ENCODE measurements around the gene PAX7.

PAX7 gene

DNA sequence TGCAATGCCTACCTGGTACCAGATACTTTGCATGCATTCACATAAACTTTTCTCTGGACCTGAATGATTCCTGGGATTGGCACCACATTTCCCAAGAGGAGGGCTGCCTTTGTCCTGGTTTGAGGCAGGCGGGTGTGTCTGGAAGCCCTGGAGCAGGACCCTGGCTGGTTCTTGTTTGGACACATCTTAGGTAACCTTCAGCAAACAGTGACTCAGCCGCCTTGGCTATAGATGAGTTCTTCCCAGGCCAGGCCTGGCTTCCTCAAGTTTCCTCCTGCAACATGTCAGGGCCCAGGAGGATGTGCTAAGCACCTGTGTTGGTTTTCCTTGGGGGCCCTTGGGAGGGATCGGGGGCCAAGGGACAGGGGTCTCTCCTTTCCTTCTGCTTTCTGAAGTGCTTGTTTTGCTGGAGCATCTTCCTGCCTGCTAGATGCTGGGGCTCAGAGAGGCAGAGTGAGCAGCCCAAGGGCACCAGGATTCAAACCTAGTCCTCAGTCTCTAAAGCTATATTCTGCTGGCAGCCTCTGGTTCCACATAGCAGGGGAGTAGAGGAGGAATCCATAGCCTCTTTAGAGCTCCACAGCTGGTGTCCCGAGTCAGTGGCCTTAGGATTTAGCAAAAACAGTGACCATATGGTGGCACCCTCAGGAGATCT, 38.2 kb downstream of the PAX7 start:
- no peak overlapping the region for H3K4me3 ChIP-seq (ENCODE audit: low read depth, low read length)
- peaks cover 36% of the 10 kb centered on the region for H3K27me3 ChIP-seq (ENCODE audit: control insufficient read depth, insufficient read depth, low read length)
- no peak overlapping the region for H3K9ac ChIP-seq (ENCODE audit: low read length)
- H3K9me3 ChIP-seq (ENCODE audit: control insufficient read depth, insufficient read depth, low read depth, low read length) = no peaks in the 10 kb centered on the region
- no peaks in the 10 kb centered on the region for H3K36me3 ChIP-seq (ENCODE audit: control insufficient read depth, insufficient read depth, low read length)
- H3K4me1 ChIP-seq (ENCODE audit: control insufficient read depth, insufficient read depth, low read length) = peaks cover 11% of the 10 kb centered on the region; the same call in 1 of the 2 replicates
- H3K27ac ChIP-seq (ENCODE audit: low read depth, low read length) = no peak overlapping the region

DNA sequence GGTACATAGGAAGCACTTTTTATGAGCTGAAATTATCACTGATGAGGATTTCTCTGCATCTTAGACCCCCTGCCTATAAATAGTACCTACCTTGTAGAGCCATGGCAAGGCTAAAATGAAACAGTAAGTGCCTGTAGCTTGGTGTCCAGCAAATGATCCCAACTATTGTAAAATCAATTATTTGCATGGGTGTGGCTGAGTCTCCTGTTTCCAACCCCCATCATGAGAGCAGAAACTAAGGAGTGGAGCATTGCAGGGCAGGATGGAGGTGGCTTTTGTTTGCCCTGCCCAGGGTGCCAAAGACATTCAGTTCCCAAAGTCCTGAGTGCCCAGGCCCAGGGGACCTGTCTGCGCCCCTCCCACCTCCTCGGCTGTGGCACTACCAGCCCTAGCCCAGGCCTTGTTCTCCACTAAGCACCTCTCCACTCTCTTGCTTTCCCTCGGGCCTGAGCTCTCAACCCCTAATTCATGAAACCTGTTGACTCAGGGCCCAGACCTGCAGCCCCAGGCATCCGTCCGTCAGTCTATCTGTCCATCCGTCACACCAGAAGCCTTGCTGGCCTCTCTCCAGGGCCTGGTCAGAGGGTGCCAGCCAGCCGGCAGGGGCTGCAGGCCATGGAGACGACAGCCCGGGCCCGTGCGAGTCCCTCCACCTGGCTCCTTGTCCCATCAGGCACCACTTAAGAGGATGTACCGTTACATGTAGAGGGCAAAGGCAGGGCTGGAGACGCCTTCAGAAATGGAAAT, 39.6 kb downstream of the PAX7 start:
- H3K4me3 ChIP-seq (ENCODE audit: low read depth, low read length) = no peak overlapping the region
- no peak overlapping the region for H3K27ac ChIP-seq (ENCODE audit: low read depth, low read length)
- peaks cover 24% of the 10 kb centered on the region for H3K4me1 ChIP-seq (ENCODE audit: control insufficient read depth, insufficient read depth, low read length)
- H3K9me3 ChIP-seq (ENCODE audit: control insufficient read depth, insufficient read depth, low read depth, low read length) = no peaks in the 10 kb centered on the region
- no peak overlapping the region for H3K9ac ChIP-seq (ENCODE audit: low read length)
- no peaks in the 10 kb centered on the region for H3K36me3 ChIP-seq (ENCODE audit: control insufficient read depth, insufficient read depth, low read length)
- H3K27me3 ChIP-seq (ENCODE audit: control insufficient read depth, insufficient read depth, low read length) = peaks cover 39% of the 10 kb centered on the region

DNA sequence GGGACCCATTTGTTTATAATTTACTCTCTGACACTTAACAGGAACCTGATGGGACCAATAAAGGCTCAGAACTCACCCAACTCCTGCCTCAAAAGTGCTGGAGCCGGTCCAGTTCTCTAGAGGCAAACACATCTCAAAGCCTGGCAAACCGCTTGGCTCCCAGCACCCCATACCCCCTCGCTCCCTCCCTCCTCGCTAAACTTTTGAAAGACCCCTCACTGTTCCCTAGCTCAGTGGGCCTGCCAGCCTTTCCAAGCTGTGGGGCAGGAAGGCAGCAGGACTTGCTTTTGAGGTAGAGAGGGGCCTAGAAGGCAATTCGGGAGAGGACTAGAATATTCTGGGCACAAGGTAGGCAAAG, 40.2 kb downstream of the PAX7 start:
- H3K27me3 ChIP-seq (ENCODE audit: control insufficient read depth, insufficient read depth, low read length) = peaks cover 44% of the 10 kb centered on the region
- H3K9me3 ChIP-seq (ENCODE audit: control insufficient read depth, insufficient read depth, low read depth, low read length) = no peaks in the 10 kb centered on the region
- H3K27ac ChIP-seq (ENCODE audit: low read depth, low read length) = no peak overlapping the region
- no peaks in the 10 kb centered on the region for H3K36me3 ChIP-seq (ENCODE audit: control insufficient read depth, insufficient read depth, low read length)
- peaks cover 29% of the 10 kb centered on the region for H3K4me1 ChIP-seq (ENCODE audit: control insufficient read depth, insufficient read depth, low read length)
- H3K9ac ChIP-seq (ENCODE audit: low read length) = no peak overlapping the region
- no peak overlapping the region for H3K4me3 ChIP-seq (ENCODE audit: low read depth, low read length)

DNA sequence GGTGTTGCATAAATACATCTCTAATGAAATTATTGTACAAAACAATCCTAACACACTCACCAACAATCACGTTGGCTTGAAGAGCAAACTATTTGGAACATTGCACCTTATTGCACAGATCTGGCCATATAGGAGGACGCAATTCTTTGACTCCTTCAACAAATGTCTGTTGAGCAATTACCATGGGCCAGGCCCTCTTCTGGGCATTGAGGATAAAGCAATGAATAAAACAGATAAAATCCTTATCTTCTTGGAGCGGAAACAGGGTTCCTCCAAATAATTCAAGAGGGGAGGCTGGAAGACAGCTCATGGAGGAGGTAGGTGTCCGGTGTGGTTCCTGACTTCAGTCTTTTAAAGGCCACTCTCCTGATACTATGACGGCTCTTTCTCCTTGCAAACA, 43.3 kb downstream of the PAX7 start:
- Histone ChIP-seq H3K9me3 (ENCODE audit: control insufficient read depth, insufficient read depth, low read depth, low read length) (no peaks in the 10 kb centered on the region), H3K36me3 (ENCODE audit: control insufficient read depth, insufficient read depth, low read length) (no peaks in the 10 kb centered on the region), H3K27me3 (ENCODE audit: control insufficient read depth, insufficient read depth, low read length) (peaks cover 66% of the 10 kb centered on the region), H3K27ac (ENCODE audit: low read depth, low read length) (no peak overlapping the region), H3K4me1 (ENCODE audit: control insufficient read depth, insufficient read depth, low read length) (peaks cover 41% of the 10 kb centered on the region), H3K9ac (ENCODE audit: low read length) (no peak overlapping the region), H3K4me3 (ENCODE audit: low read depth, low read length) (no peak overlapping the region)

DNA sequence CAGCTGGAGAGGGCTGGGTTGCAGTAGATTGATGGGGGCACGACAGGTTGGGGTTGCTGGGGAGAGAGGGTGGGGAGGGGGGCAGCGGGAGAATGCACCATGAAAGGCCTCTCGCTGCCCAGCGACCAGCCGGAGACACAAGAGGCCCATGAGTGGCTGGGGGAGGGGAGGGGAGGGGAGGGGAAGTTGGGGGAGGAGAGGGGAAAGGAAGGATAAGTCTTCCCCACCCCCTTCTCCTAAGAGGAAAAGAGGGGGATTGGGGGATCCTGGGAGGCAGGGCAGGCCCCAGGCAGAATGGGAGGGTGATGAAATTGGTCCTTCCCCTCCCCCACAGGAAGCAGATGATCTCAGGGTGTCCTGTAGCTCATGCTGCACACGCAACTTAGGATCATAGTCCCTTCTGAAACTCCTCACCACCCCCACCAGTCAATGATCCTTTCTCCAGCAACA, 45.7 kb downstream of the PAX7 start:
- H3K27ac ChIP-seq (ENCODE audit: low read depth, low read length) = no peak overlapping the region
- no peaks in the 10 kb centered on the region for H3K36me3 ChIP-seq (ENCODE audit: control insufficient read depth, insufficient read depth, low read length)
- no peak overlapping the region for H3K4me3 ChIP-seq (ENCODE audit: low read depth, low read length)
- peaks cover 77% of the 10 kb centered on the region for H3K27me3 ChIP-seq (ENCODE audit: control insufficient read depth, insufficient read depth, low read length)
- H3K9me3 ChIP-seq (ENCODE audit: control insufficient read depth, insufficient read depth, low read depth, low read length) = no peaks in the 10 kb centered on the region
- H3K9ac ChIP-seq (ENCODE audit: low read length) = no peak overlapping the region
- peaks cover 32% of the 10 kb centered on the region for H3K4me1 ChIP-seq (ENCODE audit: control insufficient read depth, insufficient read depth, low read length)

DNA sequence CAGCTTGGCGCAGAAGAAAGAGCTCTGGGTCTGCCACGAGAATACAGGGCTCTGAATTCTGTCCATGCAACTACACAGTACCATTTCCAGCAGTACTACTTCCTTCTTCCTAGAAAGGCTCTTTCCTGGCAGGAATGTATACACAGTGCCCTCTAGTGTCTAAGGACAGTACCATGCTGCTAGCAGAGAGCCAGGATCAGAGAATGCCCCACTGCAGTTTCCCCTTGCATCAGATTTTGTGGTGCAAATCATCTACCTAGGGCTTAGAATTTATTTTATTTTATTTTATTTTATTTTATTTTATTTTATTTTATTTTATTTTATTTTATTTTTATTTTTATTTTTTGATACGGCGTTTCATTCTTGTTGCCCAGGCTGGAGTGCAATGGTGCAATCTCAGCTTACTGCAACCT, 50.8 kb downstream of the PAX7 start:
- H3K27me3 ChIP-seq (ENCODE audit: control insufficient read depth, insufficient read depth, low read length) = peaks cover 70% of the 10 kb centered on the region
- H3K4me3 ChIP-seq (ENCODE audit: low read depth, low read length) = no peak overlapping the region
- H3K4me1 ChIP-seq (ENCODE audit: control insufficient read depth, insufficient read depth, low read length) = peaks cover 16% of the 10 kb centered on the region
- no peaks in the 10 kb centered on the region for H3K9me3 ChIP-seq (ENCODE audit: control insufficient read depth, insufficient read depth, low read depth, low read length)
- no peak overlapping the region for H3K27ac ChIP-seq (ENCODE audit: low read depth, low read length)
- H3K9ac ChIP-seq (ENCODE audit: low read length) = no peak overlapping the region
- no peaks in the 10 kb centered on the region for H3K36me3 ChIP-seq (ENCODE audit: control insufficient read depth, insufficient read depth, low read length)

DNA sequence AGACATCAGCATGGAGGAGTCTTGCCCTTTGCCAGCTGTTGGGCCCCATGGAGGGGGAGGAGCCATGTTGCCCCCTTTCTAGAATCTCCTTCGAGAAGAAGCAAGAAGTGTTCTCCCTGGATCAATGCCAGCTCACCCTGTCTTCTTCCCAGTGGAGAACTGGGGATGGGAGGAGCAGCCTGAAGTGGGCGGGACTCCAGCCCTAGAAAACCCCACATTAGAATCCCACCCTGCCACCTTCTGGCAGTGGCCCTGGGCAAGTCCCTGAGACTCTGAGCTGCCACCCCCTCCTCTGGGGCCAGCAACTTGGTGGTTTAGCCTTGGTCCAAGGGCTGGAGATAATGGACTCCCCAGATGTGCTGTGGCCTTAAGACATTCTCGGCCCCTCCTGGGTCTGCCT, 51.7 kb downstream of the PAX7 start:
- no peak overlapping the region for H3K9ac ChIP-seq (ENCODE audit: low read length)
- no peak overlapping the region for H3K4me3 ChIP-seq (ENCODE audit: low read depth, low read length)
- no peaks in the 10 kb centered on the region for H3K36me3 ChIP-seq (ENCODE audit: control insufficient read depth, insufficient read depth, low read length)
- H3K4me1 ChIP-seq (ENCODE audit: control insufficient read depth, insufficient read depth, low read length) = peaks cover 10% of the 10 kb centered on the region; the same call in 1 of the 2 replicates
- no peak overlapping the region for H3K27ac ChIP-seq (ENCODE audit: low read depth, low read length)
- H3K9me3 ChIP-seq (ENCODE audit: control insufficient read depth, insufficient read depth, low read depth, low read length) = no peaks in the 10 kb centered on the region
- H3K27me3 ChIP-seq (ENCODE audit: control insufficient read depth, insufficient read depth, low read length) = peaks cover 62% of the 10 kb centered on the region

DNA sequence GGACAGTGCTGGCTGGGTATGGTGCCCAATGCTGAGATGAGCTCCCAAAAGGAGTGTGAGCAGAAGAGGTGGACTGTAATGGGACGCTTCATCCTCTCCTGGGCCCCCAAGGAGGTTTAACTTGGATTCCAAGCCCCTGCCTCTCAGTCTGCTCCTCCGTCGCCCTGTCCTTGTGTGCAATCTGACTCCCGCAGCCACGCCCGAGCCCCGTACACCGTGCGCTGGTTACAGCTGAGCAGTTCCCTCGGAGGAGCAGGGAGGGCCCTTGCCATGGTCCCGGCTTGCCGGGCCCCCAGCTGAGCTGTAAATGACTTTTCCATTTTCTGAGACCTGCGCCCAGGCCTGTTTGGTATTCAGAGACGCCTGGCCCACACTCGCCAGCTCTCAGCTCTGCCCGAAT, 53.7 kb downstream of the PAX7 start:
- peaks cover 46% of the 10 kb centered on the region for H3K27me3 ChIP-seq (ENCODE audit: control insufficient read depth, insufficient read depth, low read length)
- peaks cover 10% of the 10 kb centered on the region; the same call in 1 of the 2 replicates for H3K4me1 ChIP-seq (ENCODE audit: control insufficient read depth, insufficient read depth, low read length)
- H3K4me3 ChIP-seq (ENCODE audit: low read depth, low read length) = no peak overlapping the region
- H3K36me3 ChIP-seq (ENCODE audit: control insufficient read depth, insufficient read depth, low read length) = no peaks in the 10 kb centered on the region
- H3K9ac ChIP-seq (ENCODE audit: low read length) = no peak overlapping the region
- no peak overlapping the region for H3K27ac ChIP-seq (ENCODE audit: low read depth, low read length)
- H3K9me3 ChIP-seq (ENCODE audit: control insufficient read depth, insufficient read depth, low read depth, low read length) = no peaks in the 10 kb centered on the region

DNA sequence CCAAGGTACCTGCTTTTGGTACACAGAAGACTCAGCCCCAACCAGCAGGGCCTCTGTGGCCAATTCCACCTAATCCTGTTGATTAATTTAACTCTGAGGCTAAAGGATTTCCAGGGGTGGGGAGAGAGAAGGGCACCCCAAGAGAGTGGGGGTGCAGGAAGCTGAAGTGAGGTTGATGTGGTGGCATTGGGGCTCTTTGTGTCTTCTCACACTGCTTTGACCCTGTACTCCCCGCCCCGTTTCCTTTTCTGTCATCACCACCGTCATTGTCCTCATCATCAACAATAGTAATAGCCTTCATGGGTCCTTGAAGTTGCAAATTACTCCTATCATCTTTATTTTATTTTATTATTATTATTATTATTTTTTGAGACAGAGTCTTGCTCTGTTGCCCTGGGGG, 55.9 kb downstream of the PAX7 start:
- no peak overlapping the region for H3K27ac ChIP-seq (ENCODE audit: low read depth, low read length)
- H3K36me3 ChIP-seq (ENCODE audit: control insufficient read depth, insufficient read depth, low read length) = no peaks in the 10 kb centered on the region
- H3K27me3 ChIP-seq (ENCODE audit: control insufficient read depth, insufficient read depth, low read length) = peaks cover 36% of the 10 kb centered on the region
- peaks cover 14% of the 10 kb centered on the region for H3K4me1 ChIP-seq (ENCODE audit: control insufficient read depth, insufficient read depth, low read length)
- H3K4me3 ChIP-seq (ENCODE audit: low read depth, low read length) = no peak overlapping the region
- no peaks in the 10 kb centered on the region for H3K9me3 ChIP-seq (ENCODE audit: control insufficient read depth, insufficient read depth, low read depth, low read length)
- no peak overlapping the region for H3K9ac ChIP-seq (ENCODE audit: low read length)

DNA sequence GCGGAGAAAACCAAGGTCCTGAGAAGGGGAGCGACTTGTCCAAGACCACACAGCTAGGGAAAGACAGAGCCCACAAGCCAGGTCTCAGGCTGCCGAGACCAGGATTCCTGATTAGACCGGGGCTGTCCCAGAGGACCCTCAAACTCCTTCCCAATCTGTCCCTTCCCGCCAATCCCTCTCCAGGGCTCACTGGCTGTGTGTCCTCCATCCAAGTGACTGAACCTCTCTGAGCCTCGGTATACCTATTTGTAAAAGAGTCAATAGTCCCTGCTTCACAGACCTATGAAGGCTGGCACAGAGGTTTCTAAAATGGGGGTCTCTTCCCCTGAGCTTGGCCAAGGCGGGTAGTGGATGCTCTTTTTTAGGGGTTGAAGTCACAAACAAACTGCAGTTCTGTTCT, 56.6 kb downstream of the PAX7 start:
- no peaks in the 10 kb centered on the region for H3K36me3 ChIP-seq (ENCODE audit: control insufficient read depth, insufficient read depth, low read length)
- peaks cover 42% of the 10 kb centered on the region for H3K27me3 ChIP-seq (ENCODE audit: control insufficient read depth, insufficient read depth, low read length)
- peaks cover 14% of the 10 kb centered on the region for H3K4me1 ChIP-seq (ENCODE audit: control insufficient read depth, insufficient read depth, low read length)
- H3K9ac ChIP-seq (ENCODE audit: low read length) = no peak overlapping the region
- H3K27ac ChIP-seq (ENCODE audit: low read depth, low read length) = no peak overlapping the region
- H3K9me3 ChIP-seq (ENCODE audit: control insufficient read depth, insufficient read depth, low read depth, low read length) = no peaks in the 10 kb centered on the region
- no peak overlapping the region for H3K4me3 ChIP-seq (ENCODE audit: low read depth, low read length)

DNA sequence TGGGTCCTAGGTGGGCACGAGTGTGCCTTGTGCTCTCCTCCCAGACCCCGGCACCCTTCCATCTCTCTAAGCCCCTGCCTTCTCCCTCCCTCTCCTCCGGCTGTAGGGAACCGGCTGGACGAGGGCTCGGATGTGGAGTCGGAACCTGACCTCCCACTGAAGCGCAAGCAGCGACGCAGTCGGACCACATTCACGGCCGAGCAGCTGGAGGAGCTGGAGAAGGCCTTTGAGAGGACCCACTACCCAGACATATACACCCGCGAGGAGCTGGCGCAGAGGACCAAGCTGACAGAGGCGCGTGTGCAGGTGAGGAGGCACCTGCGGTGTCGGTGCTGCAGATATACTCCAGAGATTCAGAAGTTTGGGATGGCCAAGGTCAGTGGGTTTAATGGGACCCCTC, 61.0 kb downstream of the PAX7 start:
- Histone ChIP-seq H3K9ac (ENCODE audit: low read length) (no peak overlapping the region), H3K4me3 (ENCODE audit: low read depth, low read length) (no peak overlapping the region), H3K9me3 (ENCODE audit: control insufficient read depth, insufficient read depth, low read depth, low read length) (no peaks in the 10 kb centered on the region), H3K27me3 (ENCODE audit: control insufficient read depth, insufficient read depth, low read length) (peaks cover 33% of the 10 kb centered on the region), H3K4me1 (ENCODE audit: control insufficient read depth, insufficient read depth, low read length) (peaks cover 11% of the 10 kb centered on the region), H3K36me3 (ENCODE audit: control insufficient read depth, insufficient read depth, low read length) (no peaks in the 10 kb centered on the region), H3K27ac (ENCODE audit: low read depth, low read length) (no peak overlapping the region)

All from HUES6 (cell line).